Measurements from ENCODE around the gene HAND1.

Gene HAND1

DNA sequence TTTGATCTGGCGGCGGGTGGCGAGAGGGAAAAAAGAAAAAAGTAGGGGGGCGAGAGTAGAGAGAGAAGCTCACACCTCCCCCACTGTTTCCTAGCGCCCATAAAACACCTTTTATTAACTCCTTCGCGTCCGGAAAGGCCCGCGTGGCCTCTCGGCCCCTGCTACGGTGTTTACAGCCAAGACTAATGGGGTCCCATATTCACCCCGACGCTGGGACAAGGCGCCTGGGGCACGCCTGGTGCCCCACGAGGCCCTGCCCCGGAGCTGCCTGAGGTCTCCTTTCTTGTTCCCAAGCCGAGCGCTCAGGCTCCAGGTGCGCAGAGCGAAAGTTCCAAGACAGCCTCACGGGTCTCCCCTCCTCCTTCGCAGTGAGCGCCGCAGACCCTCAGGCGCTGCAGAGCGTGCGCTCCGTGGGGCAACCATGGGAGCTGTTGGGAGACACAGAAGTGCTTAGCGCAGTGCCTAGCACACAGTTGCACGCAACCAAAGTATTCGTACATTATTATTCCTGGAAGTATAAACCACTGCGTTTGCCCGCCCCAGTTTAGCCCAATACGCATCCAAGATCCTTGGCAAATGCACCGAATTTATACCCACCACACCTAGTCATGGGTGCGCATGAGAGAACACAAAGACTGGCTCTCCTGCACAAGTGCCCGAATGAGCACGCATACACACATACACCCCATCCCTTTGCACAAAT is 4.3 kb downstream of the HAND1 start:
- H3K4me1 ChIP-seq (ENCODE audit: control insufficient read depth in 1 of 2, insufficient read depth in 1 of 2, low read depth in 1 of 2, low read length in 1 of 2), result peaks cover 0 to 7% of the 10 kb centered on the region in 2 experiments
- no peaks in the 10 kb centered on the region for H3K36me3 ChIP-seq
- TF ChIP-seq, protein P1, sequence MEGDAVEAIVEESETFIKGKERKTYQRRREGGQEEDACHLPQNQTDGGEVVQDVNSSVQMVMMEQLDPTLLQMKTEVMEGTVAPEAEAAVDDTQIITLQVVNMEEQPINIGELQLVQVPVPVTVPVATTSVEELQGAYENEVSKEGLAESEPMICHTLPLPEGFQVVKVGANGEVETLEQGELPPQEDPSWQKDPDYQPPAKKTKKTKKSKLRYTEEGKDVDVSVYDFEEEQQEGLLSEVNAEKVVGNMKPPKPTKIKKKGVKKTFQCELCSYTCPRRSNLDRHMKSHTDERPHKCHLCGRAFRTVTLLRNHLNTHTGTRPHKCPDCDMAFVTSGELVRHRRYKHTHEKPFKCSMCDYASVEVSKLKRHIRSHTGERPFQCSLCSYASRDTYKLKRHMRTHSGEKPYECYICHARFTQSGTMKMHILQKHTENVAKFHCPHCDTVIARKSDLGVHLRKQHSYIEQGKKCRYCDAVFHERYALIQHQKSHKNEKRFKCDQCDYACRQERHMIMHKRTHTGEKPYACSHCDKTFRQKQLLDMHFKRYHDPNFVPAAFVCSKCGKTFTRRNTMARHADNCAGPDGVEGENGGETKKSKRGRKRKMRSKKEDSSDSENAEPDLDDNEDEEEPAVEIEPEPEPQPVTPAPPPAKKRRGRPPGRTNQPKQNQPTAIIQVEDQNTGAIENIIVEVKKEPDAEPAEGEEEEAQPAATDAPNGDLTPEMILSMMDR (IDR thresholded peaks at IDR 0.05), result no peak
- no peaks in the 10 kb centered on the region for H3K9me3 ChIP-seq
- H3K4me3 ChIP-seq (ENCODE audit: low read depth in 1 of 2, low read length in 1 of 2), result no peak overlapping the region
- H3K27me3 ChIP-seq, result peaks cover 100% of the 10 kb centered on the region
- no peak overlapping the region for H3K27ac ChIP-seq

DNA sequence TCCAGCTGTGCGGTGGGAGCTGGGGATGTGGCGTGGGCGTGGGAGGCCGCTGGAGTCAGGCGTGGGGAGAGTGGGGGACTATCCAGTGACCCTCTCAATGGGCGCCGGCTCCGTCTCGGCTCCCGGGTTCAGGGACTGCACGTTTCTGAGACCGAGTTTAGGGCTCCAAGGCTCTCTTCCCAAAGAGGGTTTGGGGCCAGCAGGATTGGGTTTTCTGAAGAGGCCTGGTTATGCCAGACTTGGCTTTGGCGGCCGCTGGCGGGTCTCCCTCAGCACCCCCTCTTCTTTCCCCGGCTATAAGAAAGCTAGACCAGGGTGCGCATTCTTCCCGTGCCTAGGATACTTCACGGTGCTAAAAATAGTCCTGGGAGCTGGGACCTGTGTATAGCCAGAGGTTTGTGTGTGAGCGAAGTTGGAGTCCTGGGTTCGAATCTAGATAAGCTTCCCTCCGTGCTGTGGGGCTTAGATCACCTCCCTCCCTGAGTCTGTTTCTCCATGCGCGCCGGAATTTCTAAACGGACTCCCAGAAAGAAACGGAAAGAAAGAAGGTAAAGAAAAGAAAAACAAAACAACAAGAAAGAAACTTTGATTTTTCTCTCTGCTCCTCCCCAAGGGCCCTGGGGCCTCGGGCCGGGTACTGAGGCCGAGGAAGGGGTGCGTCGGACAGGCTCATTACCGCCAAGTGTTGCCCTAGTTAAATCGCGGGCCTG is 5.0 kb downstream of the HAND1 start:
- Histone ChIP-seq H3K27me3 (peaks cover 100% of the 10 kb centered on the region), H3K27ac (no peak overlapping the region), H3K4me3 (ENCODE audit: low read depth in 1 of 2, low read length in 1 of 2) (no peak overlapping the region), H3K4me1 (ENCODE audit: control insufficient read depth in 1 of 2, insufficient read depth in 1 of 2, low read depth in 1 of 2, low read length in 1 of 2) (peaks cover 0 to 7% of the 10 kb centered on the region in 2 experiments), H3K36me3 (no peaks in the 10 kb centered on the region), H3K9me3 (no peaks in the 10 kb centered on the region)
- TF ChIP-seq, protein P1 (IDR thresholded peaks at IDR 0.05), result no peak

DNA sequence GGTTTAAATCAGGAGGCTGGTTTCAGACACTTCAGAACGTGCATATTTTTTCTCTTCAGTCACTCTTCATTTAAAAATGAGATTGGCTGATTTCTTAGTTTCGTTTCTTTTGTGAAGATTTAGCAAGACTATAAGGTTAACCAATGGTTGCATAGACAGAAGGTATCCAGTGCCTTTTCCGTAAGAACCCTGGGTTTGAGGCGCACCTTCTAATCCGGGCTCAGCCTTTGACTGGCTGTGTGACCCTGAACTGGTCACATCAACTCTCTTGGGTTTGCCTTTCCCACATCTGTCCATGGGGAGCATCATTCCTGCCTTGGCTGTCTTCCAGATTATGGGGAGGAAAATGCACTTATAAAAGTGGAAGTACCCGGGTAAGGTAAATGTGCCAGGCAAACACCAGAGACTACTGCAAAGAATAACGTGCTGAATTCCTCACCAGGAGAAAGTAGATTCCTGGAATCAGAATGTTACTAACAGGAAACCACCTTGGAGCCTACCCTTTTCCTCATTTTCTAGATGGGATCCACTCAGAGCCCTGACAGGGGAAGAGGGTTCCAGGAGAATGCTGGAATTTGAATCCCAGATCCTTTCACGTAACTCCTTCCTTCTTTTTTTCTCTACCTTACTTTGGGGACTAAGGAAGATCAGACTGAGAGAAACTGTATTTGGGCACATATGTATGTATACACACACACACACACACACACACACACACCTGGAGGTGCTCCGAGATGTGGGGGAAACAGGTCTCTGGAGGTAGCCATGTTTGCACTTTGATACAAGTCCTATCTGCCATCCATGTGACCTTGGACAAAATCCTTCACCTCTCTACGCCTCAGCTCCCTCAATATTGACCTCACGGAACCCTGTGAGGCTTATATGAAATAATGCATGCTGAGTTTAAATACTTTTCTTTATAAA is 6.8 kb downstream of the HAND1 start:
- no peak overlapping the region for H3K4me3 ChIP-seq (ENCODE audit: low read depth in 1 of 2, low read length in 1 of 2)
- TF ChIP-seq, protein P1 (IDR thresholded peaks at IDR 0.05), result no peak
- peaks cover 87% of the 10 kb centered on the region for H3K27me3 ChIP-seq
- H3K4me1 ChIP-seq (ENCODE audit: control insufficient read depth in 1 of 2, insufficient read depth in 1 of 2, low read depth in 1 of 2, low read length in 1 of 2), result peaks cover 0 to 2% of the 10 kb centered on the region in 2 experiments
- H3K9me3 ChIP-seq, result no peaks in the 10 kb centered on the region
- H3K36me3 ChIP-seq, result no peaks in the 10 kb centered on the region
- H3K27ac ChIP-seq, result no peak overlapping the region

DNA sequence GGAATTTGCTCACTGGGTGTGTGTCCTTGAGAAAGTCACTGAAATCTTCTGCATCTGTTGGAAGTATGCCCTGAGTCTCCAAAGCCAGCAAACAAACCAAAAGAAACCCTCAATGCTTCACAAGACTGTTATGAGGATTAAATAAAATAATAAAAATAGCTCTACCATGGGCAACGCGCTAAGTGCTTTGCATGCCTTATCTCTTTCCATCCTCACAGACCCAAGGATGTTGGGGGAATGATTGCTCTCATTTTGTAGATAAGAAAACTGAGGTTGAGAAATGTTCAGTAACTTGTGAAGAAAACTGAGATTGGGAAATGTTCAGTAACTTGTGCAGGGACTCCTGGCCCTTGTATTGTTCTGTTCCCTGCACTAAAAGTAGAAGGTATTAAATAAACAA is 7.9 kb downstream of the HAND1 start:
- Histone ChIP-seq H3K9me3 (no peaks in the 10 kb centered on the region), H3K4me1 (ENCODE audit: control insufficient read depth in 1 of 2, insufficient read depth in 1 of 2, low read depth in 1 of 2, low read length in 1 of 2) (peaks cover 4 to 9% of the 10 kb centered on the region in 2 experiments), H3K27me3 (peaks cover 77% of the 10 kb centered on the region), H3K27ac (no peak overlapping the region), H3K36me3 (no peaks in the 10 kb centered on the region), H3K4me3 (ENCODE audit: low read depth in 1 of 2, low read length in 1 of 2) (no peak overlapping the region)
- TF ChIP-seq, protein P1 (IDR thresholded peaks at IDR 0.05), result no peak

DNA sequence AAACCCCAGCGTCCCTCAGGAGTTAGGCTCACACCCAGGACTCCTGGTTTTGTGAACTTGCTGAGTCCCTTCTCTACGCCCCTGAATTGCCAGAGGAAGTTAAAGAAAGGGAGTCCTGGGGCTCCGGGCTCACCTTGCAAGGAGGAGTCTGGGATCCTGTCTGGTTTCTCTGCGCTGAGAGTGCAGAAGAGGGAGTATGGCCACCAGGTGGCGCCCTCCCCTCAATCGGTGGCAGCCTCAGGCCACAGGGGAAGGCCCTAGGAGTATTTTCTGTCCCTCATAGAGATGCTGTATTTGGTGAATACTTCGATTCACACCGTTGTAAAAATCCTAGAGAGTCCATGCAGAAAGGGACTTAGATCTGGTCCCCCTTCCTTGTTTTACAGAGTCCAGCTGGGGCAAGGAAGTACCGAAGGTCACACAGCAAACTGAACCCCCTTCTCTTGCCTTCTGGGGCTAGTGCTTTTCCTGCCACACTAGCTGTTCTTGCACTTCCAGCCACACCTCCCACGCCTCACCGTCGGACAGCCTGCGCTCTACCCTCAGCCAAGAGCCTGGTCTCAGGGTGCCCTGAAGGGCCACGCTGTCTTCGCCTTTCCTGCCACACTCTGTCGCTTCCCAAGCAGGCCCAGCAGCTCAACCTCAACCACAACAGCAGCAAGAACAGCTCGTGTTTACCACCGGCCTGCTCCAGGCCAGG is 10.2 kb downstream of the HAND1 start:
- Histone ChIP-seq H3K36me3 (no peaks in the 10 kb centered on the region), H3K27ac (no peak overlapping the region), H3K4me3 (ENCODE audit: low read depth in 1 of 2, low read length in 1 of 2) (no peak overlapping the region), H3K9me3 (no peaks in the 10 kb centered on the region), H3K4me1 (ENCODE audit: control insufficient read depth in 1 of 2, insufficient read depth in 1 of 2, low read depth in 1 of 2, low read length in 1 of 2) (peaks cover 7 to 13% of the 10 kb centered on the region in 2 experiments), H3K27me3 (peaks cover 53% of the 10 kb centered on the region)
- TF ChIP-seq, protein P1 (IDR thresholded peaks at IDR 0.05), result peak; percentile 69

Measured in neutrophil (primary cell).